GM15510 (cell line): ENCODE results near the gene EIF3K.
A peak's percentile ranks its signal among the peaks of the same experiment; 100 is the strongest.

Experiments used
- POLR2A ChIP-seq: IDR thresholded peaks from 3 replicates; pipeline ENCODE4 v1.6.1; 2011; ENCODE audit warnings: borderline replicate concordance; ENCODE audit not compliant: insufficient read length; ENCODE audit errors: extremely low read depth

EIF3K gene

GRCh38 chr19:38639679-38640078, 20.7 kb downstream of the EIF3K start:
- no peak for TF ChIP-seq POLR2A

GRCh38 chr19:38640368-38640767, 21.4 kb downstream of the EIF3K start:
- TF ChIP-seq POLR2A = no peak

- TF ChIP-seq POLR2A = no peak
These were observed 23.2 kb downstream of the EIF3K start for GRCh38 chr19:38642176-38642575.

- TF ChIP-seq POLR2A = no peak
These were observed 25.7 kb downstream of the EIF3K start for GRCh38 chr19:38644719-38645118.

DNA sequence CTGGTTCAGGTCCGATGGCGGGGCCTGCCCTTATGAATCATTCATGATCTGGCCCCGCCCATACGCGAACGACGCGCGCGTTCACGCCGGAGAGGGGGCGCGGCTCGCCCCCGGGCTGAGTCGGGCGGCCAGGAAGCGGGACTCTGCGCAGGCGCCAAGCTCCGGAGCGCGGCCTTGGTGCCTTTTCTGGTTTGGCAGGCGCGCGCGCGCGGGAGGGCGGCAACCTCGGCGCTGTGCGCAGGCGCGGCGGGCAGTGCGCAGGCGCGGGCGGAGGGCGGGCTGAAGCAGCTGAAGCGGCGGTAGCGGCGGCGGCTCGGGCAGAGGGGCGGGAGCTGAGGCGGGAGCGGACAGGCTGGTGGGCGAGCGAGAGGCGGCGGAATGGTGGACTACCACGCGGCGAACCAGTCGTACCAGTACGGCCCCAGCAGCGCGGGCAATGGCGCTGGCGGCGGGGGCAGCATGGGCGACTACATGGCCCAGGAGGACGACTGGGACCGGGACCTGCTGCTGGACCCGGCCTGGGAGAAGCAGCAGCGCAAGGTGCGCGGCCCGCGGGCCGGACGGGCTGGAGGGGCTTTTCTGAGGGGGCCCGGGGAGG, 28.5 kb downstream of the EIF3K start, which contains the start of gene ACTN4:
Gene ACTN4, plus strand, starts transcription at position 282 of the 598 bp plus-strand sequence. Its CDS starts 97 bp downstream, at position 379.
- TF ChIP-seq POLR2A = peak; percentile 96

- no peak for TF ChIP-seq POLR2A
These were observed 29.2 kb downstream of the EIF3K start for GRCh38 chr19:38647966-38648768.

- TF ChIP-seq POLR2A = no peak
These were observed 29.8 kb downstream of the EIF3K start for GRCh38 chr19:38648769-38649304.

- TF ChIP-seq POLR2A = no peak
These were observed 30.6 kb downstream of the EIF3K start for GRCh38 chr19:38649305-38650171.

- TF ChIP-seq POLR2A = no peak
These were observed 31.3 kb downstream of the EIF3K start for GRCh38 chr19:38650172-38650775.

DNA sequence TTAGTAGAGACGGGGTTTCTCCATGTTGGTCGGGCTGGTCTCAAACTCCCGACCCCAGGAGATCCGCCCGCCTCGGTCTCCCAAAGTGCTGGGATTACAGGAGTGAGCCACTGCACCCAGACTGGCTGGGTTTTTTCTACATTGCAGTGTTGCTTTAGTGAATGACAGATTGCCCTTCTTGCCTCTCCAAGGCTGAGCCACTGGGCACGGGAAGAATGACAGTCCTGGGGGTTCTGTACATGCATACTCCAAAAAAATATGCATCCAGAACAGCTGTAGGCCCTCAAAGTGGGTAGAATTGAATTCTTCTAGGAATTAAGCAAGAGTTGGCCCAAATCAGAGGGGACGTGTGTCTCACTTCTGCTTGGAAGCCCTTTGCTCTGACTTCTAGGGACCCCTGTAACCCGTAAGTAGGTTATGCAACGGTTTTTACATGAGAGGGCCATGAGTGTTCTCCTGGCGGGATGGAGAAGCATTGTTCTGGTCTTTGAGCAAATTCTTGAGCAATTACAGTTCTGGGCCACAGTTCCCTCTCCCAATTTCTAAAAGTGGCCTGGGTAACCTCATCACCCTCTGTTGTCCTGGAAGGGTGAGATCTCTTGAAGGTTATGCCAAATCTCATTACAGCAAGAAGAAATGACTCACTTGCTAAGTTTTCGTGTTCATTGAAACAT, 32.1 kb downstream of the EIF3K start:
- TF ChIP-seq POLR2A = no peak

DNA sequence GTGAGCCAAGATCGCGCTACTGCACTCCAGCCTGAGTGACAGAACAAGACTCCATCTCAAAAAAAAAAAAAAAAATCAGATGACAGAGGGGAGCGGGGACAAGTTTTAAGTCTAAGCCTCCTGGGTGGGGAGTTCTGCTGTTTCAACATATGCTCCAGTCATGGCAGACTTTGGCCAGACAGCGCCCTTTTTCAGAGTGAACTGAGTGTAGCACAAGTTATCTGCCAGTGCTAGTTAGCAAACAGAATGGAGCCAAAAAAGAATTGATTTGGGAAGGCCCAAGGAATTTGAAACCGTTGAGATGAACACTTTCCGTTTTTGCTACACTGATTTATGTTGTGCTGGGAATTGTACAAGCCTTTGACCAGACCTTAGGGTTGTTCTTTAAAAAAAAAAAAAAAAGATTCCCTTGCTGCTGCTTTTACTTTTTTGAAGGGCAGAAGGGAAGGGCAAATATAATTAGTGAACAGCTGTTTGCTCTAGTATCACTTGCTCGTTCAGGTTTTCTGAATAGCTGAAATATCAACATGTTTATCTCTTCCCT, 34.1 kb downstream of the EIF3K start:
- TF ChIP-seq POLR2A = no peak

DNA sequence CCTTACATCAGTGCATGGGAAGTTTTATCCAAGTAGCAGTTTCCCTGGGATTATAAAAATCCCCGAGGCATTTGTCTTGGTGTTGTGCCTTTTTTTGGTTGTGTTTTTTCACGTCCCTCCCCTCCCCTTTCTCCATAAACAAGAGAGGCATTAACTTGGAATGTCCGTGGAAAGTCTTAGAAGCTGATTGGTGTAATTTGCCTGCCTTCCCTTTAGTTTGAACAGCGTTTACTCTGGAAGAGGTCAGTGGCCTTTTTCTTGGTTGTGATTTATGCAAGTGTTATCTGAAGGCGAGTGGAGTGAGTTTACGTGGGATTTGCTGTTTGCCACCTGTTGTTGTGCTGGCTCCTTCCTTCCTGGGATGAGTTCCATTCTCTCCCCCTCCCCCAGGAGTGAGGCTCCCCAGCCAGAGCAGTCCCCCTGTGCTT, 35.7 kb downstream of the EIF3K start:
- no peak for TF ChIP-seq POLR2A

DNA sequence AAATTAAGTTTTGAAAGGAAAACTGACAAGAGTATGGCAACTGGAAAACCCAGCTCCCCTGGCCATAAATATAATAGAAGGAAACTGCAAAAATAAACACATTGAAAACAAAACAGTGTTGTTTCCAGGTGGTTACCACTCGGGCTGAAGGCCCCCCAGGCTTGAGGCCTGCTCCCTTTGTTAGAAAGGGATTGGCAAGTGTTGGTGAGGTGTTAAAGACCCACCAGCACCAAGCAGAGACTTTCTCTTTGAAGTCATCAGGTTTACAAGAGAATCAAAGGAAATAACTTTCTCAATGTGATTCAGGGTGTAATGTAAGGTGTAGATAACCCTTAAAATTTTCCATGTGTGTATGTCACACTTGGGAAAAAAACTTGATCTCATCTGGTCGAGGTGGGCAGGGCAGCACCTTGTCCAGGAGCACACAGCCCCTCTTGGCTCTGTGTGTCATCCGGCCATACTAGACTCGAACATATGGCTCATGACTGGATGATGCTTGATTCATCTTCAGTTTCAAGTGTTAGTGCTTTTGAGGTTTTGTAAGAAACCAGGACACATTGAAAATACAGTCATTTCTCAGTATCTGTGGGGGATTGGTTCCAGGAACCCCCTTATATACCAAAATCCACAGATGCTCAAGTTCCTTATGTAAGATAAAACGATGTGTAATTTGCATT, 36.3 kb downstream of the EIF3K start:
- no peak for TF ChIP-seq POLR2A
